ENCODE data around the gene TM9SF4. TPM values are rescaled to one million over a fixed set of nuclear protein-coding genes. Genes with fewer than 3 reads are reported as not detected.

Gene TM9SF4
- total and polyA plus RNA-seq, 2 of the 8 experiments (the other 6 are each of a cell fraction or from before 2014, with no cell fraction given) = 38.4 to 68.7 TPM

- TF ChIP-seq NANOG (IDR thresholded peaks at IDR 0.05; ENCODE audit: insufficient read depth, low read depth, low read length, poor library complexity, severe bottlenecking) (no peak), CREB1 (IDR thresholded peaks at IDR 0.05) (no peak), RXRA (IDR thresholded peaks at IDR 0.05; ENCODE audit: insufficient read depth, low read depth, low read length) (no peak)
- TF ChIP-seq, protein P1, sequence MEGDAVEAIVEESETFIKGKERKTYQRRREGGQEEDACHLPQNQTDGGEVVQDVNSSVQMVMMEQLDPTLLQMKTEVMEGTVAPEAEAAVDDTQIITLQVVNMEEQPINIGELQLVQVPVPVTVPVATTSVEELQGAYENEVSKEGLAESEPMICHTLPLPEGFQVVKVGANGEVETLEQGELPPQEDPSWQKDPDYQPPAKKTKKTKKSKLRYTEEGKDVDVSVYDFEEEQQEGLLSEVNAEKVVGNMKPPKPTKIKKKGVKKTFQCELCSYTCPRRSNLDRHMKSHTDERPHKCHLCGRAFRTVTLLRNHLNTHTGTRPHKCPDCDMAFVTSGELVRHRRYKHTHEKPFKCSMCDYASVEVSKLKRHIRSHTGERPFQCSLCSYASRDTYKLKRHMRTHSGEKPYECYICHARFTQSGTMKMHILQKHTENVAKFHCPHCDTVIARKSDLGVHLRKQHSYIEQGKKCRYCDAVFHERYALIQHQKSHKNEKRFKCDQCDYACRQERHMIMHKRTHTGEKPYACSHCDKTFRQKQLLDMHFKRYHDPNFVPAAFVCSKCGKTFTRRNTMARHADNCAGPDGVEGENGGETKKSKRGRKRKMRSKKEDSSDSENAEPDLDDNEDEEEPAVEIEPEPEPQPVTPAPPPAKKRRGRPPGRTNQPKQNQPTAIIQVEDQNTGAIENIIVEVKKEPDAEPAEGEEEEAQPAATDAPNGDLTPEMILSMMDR (IDR thresholded peaks at IDR 0.05; ENCODE audit: control extremely low read depth in 1 of 3, insufficient read depth in 1 of 3, low read depth in 1 of 3, low read length in 3 of 3) = no peak
Measured at GRCh38 chr20:32078791-32079190, 30.7 kb upstream of the TM9SF4 start (continued).

Data from H1 (cell line).